Umbilical cord (tissue), 2 donors: ENCODE results near the gene VPS72. TPM values are rescaled to one million over a fixed set of nuclear protein-coding genes. Genes with fewer than 3 reads are reported as not detected.
A peak's percentile ranks its signal among the peaks of the same experiment; 100 is the strongest.

ENCODE experiments used
- DNase-seq: peaks from one replicate; pipeline ENCODE4 v3.0.0-alpha.2; 2015; ENCODE audit warnings: low spot score
- total RNA-seq: library from RNA; depleted of rRNA; stranded (reverse); fragments of >200 nt; gene quantifications from one replicate; pipeline ENCODE4 v1.2.3, GENCODE V29; 2014; ENCODE audit warnings: low replicate concordance; ENCODE audit not compliant: insufficient read depth

Gene VPS72
- total RNA-seq, 1 donor from 2014 or later, result 61.4 TPM

- DNase-seq, result no peak
These were observed 2.8 kb downstream of the VPS72 start for GRCh38 chr1:151187205-151187604.

DNA sequence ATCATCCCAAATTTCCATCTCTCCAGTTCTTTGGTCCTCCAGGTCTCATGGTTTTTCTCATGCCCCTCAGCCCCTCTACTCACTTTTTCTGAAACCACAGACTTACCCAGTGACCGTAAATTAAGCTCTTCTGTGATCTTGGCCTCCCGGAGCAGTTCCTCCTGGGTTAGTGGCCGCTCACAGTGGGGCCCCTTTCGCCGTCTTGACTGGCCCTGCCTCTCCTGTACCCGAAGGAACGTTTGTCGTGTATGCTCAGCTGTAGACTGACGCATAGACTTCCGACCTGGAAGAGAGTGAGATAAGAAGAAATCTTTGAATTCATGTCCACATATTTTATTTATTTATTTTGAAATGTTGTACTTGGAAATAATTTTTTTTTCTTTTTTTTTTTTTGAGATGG is 5.8 kb downstream of the VPS72 start:
- DNase-seq, result no peak

DNA sequence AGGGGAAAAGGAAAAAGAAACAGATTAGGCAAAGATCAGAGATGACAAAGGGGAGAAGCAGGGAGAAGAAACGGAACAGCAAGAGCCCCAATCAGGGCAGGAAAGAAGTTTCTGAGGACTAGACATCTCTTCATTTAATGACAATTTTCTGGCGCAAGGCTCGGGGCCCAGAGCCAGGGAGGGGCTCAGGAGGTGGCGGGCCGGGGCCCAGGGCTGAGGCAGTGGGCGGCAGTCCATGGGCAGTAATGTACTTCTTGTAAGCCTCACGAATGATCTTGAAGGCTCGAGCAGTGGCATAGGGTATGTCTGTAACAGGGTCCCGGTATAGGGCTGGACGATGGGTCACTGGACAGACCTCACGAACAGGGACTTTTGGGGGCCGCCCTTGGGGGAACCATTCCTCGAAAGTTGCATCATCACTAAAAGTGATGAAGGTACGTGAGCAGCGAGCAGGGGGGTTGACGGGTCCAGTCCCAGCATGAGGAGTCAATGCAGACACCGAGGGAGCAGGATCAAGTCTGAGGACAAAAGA is 13.4 kb downstream of the VPS72 start:
- DNase-seq, result no peak

DNA sequence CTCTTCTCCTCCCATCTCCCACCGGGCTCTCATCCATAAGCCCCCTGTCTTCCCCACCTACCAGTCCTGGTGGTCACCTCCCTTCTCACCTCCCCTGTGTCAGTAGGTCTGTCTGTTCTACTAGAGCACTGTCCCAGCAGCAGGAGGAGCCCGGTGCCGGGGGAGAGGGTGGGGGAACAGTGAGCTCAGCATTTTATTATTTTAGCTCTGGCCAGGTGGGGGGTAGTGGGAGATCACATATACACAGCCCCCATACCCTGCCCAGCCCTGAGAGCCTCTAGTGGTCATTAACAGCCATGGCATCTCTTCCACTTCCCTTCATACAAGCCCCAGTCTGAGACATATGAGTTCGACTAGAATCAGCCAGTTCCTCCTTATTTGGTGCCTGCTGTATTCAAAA is 14.1 kb downstream of the VPS72 start, which contains the start of gene TMOD4:
Gene TMOD4, minus strand, starts transcription at position 119 of the 400 bp plus-strand sequence. CDS start 1,106 bp downstream, outside the sequence.
- no peak for DNase-seq

DNA sequence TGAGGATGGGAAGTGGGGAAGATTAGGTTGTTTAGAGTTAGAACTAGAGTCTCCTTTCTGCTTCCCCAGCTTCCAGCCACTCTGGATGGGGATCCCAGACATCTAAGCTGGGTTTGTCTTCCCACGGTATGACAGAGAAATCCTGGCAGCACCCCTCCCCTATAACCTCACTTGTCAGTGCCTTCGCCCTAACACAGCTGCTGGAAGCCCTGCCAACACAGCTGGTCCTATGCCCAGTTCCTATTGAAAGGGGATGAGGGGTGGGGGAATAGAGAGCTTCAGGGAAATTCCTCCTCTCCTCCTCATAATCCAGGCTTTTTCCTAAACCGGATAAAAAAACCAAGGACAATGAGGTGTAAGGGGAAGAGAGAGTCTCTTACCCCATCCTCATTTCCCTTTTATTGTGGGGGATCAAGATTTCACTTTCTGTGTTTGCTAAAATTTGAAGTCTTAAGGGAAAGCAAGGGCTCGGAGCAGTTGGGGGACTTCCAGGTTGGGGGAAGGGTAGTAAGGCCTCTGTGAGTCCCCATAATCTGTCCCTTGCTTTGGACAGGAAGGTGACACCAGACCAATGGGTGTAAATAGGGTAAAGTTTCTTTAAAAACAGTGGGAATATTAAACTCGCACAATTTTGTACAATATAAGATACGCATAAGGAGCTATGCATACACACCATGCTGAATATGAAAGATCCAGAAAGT is 14.8 kb downstream of the VPS72 start:
- no peak for DNase-seq

DNA sequence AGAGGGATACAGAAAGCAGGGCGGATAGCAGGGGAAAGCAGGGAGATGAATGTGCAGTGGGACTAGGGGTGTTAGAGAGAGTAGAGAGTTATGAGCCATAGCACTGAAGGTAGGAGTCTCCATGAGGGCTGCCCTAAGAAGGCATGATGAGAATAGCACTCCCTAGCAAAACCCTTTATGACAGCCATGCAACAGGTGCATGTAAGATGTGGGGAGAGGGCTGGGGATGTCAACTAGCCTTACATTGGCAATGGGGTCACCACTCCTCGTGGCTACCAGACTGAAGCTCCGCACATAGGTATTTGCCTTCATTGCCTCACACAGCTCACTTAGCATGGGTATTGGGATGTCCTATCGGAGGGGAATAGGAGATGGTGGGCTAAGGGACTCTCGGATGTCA is 18.8 kb downstream of the VPS72 start:
- no peak for DNase-seq

DNA sequence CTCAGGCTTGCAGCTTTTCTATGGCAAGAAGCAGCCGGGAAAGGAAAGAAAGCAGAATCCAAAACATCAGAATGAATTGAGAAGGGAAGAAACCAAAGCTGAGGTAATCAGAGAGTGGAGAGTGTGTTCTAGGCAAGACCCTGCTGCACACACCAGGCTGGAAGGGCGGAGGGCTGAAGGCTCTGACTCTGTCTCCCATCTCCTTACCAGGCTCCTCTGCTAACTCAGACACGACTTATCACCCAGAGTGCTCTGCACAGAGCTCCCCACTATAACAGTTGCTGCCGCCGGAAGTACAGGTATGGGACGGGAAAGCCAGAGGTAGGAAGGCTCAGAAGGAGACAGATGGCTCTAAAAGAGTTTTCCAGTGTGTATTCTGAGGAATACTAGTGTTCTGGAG is 22.9 kb downstream of the VPS72 start:
- DNase-seq, result no peak

- DNase-seq, result no peak
These were observed 23.5 kb downstream of the VPS72 start for GRCh38 chr1:151166505-151166956.

DNA sequence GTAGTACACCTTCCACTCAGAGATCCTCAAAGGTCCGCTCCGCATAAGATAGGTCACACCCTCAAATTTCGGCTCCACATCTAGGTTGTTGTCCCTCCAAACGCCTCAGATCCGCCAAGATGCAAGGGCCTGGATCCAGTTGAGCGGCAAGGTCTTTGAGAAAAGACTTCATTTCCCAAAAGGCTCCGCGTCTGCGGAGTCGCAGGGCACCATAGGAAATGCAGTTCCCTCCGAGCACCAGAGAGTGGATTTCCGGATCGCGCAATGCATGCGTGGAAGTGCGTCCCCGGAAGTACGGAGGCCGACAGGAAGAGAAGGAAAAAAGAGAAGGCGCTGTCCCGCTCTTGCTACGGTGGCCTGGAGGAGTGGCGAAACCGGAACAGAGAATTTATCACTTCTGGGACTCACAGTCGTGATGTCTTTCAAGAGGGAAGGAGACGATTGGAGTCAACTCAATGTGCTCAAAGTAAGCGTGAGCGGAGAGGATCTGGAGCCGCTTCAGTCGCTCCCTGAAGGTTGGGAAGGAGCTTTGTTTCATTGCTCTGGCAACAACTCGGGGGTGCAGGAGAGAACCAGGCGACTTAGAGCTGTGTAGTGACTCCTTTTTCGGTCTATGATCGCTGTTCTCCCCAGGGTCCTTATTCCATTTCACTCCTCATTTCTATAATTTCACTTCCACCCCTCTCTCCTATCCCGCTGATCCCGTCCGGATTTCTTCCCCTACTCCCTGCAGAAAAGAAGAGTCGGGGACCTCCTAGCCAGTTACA is 24.1 kb downstream of the VPS72 start, which contains the start of the genes LYSMD1 and SCNM1:
Gene LYSMD1, minus strand, starts transcription at position 165 of the 767 bp plus-strand sequence. CDS start 644 bp downstream, outside the sequence.
Gene SCNM1, plus strand, starts transcription at position 407 of the 767 bp plus-strand sequence. Its CDS starts 9 bp downstream, at position 416.
- peak; percentile 100 for DNase-seq

GRCh38 chr1:151165281-151165737 is 24.7 kb downstream of the VPS72 start:
- peak; percentile 79 for DNase-seq

DNA sequence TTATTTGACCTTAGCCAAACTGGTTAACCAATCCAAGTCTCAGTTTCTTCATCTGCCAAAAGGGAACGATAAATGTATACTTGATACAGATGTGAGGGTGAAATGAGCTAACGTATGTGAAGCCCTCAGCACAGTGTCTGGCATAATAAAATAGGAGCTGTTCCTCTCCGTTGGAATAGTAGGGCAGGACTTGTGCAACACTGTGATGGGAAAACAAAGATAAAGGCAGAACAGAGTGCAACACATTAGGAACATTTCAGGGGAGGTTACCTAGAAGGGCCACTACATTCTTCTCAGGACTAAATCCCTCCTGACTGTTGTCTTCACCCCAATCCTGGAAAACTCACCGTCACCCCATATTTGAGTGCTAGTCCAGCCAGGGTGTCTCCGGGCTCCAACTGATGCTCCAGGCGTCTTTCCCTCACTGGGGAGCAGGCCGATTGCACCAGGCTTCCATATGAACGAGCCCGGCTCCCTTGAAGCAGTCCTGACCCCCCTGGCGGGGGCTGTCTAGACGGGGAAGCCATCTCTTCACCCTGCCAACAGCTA is 25.2 kb downstream of the VPS72 start:
- no peak for DNase-seq

DNA sequence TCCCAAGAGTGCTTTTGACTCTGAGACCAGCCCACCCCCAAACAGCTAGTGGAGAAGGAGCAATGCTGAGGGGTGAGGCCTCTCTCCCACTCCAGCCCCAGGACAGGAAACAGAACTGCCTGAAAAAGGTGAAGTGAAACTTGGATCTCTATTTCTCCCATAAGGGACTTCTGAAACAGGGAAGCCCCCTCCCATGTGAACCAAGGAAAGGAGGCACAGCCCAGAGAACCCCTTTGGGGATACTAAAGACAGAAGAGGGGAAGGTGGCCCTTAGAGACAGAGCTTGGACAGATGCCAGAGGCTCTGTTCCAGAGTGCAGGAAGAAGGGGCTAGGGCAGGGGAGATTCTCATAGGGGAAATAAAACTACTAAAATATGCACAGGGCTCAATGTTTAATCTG is 30.6 kb downstream of the VPS72 start:
- DNase-seq, result no peak

DNA sequence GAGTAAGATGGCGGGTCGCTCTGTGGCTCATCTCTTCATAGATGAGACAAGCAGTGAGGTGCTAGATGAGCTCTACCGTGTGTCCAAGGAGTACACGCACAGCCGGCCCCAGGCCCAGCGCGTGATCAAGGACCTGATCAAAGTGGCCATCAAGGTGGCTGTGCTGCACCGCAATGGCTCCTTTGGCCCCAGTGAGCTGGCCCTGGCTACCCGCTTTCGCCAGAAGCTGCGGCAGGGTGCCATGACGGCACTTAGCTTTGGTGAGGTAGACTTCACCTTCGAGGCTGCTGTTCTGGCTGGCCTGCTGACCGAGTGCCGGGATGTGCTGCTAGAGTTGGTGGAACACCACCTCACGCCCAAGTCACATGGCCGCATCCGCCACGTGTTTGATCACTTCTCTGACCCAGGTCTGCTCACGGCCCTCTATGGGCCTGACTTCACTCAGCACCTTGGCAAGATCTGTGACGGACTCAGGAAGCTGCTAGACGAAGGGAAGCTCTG is 31.2 kb downstream of the VPS72 start:
- no peak for DNase-seq

DNA sequence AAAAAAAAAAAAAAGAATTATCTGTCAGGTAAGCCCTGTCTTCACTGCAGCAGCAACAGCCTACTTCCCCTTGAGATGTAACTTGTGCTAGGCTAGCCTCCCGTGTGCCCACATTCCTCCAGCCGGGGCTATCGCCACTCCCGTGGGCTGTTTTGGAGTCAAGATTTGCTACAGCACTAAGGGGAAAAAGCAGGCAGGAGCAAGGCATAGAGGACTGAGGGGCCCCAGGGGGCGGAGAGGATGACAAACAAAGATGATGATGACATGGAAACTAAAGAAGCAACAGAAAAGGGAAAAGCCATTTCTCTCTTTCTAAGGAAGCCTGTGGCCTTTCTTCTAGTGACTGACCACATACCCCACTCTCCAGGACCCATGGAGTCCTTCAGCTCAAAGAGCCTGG is 31.7 kb downstream of the VPS72 start:
- no peak for DNase-seq

GRCh38 chr1:151157067-151157531 is 32.9 kb downstream of the VPS72 start:
- DNase-seq, result no peak

GRCh38 chr1:151156515-151156819 is 33.5 kb downstream of the VPS72 start, which contains the start of gene TNFAIP8L2:
TNFAIP8L2 (plus strand) TSS chr1:151156649; CDS start chr1:151158698, 2,049 bp downstream.
- no peak for DNase-seq

- DNase-seq, result no peak
These were observed 42.3 kb downstream of the VPS72 start for GRCh38 chr1:151147665-151148064.

GRCh38 chr1:151147132-151147503 is 42.9 kb downstream of the VPS72 start:
- DNase-seq, result no peak

GRCh38 chr1:151146412-151147131 is 43.4 kb downstream of the VPS72 start, which contains the start of gene SEMA6C:
SEMA6C (minus strand) TSS chr1:151146631; CDS start chr1:151142621, 4,010 bp downstream.
- DNase-seq, result peak; percentile 97

- DNase-seq, result no peak
These were observed 44.0 kb downstream of the VPS72 start for GRCh38 chr1:151146072-151146411.
